Measurements from ENCODE around the gene USP54.

- no peak for TF ChIP-seq ARNT (IDR thresholded peaks at IDR 0.05)
- no peak for TF ChIP-seq FOXA1 (IDR thresholded peaks at IDR 0.05)
- TF ChIP-seq PKNOX1 (IDR thresholded peaks at IDR 0.05), result no peak
- TF ChIP-seq SUZ12 (IDR thresholded peaks at IDR 0.05), result no peak
- no peak for TF ChIP-seq SP1 (IDR thresholded peaks at IDR 0.05)
- TF ChIP-seq HDGF (IDR thresholded peaks at IDR 0.05; ENCODE audit: borderline replicate concordance), result no peak
- no peak for TF ChIP-seq BHLHE40 (IDR thresholded peaks at IDR 0.05; ENCODE audit: borderline replicate concordance)
- no peak for TF ChIP-seq FOXM1 (IDR thresholded peaks at IDR 0.05; ENCODE audit: borderline replicate concordance)
Observed at GRCh38 chr10:73519336-73519735, 71.8 kb downstream of the USP54 start.

Measured in HEK293T (cell line).